ENCODE results near the gene SEMA4D. TPM values are rescaled to one million over a fixed set of nuclear protein-coding genes. Genes with fewer than 3 reads are reported as not detected.

The SEMA4D gene
- total RNA-seq, 2 donors from 2014 or later, result 42.8 to 51.0 TPM

DNA sequence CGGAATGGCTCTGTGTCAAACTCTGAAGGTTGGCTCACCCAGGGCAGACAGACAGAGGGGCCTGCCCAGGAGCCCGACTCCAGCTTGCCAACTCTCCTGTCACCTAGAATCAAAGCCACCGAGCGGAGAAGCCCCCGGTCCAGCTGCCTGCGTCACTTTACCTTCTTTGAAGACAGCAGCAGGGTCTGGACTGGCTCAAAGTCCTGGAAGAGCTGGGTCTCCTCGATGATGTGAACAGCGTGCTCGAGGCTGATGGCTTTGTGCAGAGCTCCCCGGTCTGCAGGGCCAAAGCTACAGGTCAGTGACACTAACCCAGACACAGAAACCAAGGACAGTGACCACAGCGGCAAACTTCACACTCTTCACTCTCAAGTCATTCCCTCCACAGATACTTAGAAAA, 111.7 kb downstream of the SEMA4D start:
- H3K9me3 ChIP-seq (ENCODE audit: control insufficient read depth, low read length), result no peaks in the 10 kb centered on the region
- H3K9me3 Mint-ChIP-seq, result no peaks in the 10 kb centered on the region
- no peak overlapping the region for H3K27ac Mint-ChIP-seq
- 88 to 94% methylated on average over 4 to 11 of the region's 11 CpGs for WGBS, 2 experiments (ENCODE audit: insufficient coverage in 1 of 2, insufficient read length in 1 of 2)
- no peak overlapping the region for H3K4me3 Mint-ChIP-seq
- DNase-seq, result no peak
- peaks cover 11% of the 10 kb centered on the region for H3K4me1 ChIP-seq (ENCODE audit: control insufficient read depth, insufficient read depth, low read length)
- peaks cover 10% of the 10 kb centered on the region for H3K36me3 ChIP-seq (ENCODE audit: control insufficient read depth, insufficient read depth, low read length)
- no peaks in the 10 kb centered on the region for H3K27me3 ChIP-seq (ENCODE audit: control insufficient read depth, insufficient read depth, low read length, poor library complexity, severe bottlenecking)
- H3K27me3 Mint-ChIP-seq (ENCODE audit: insufficient read depth), result no peaks in the 10 kb centered on the region
- H3K4me1 Mint-ChIP-seq, result peaks cover 11% of the 10 kb centered on the region
- H3K36me3 Mint-ChIP-seq (ENCODE audit: low read depth), result peaks cover 40% of the 10 kb centered on the region
- H3K4me3 ChIP-seq (ENCODE audit: low read length), result no peak overlapping the region
- TF ChIP-seq, protein P1, sequence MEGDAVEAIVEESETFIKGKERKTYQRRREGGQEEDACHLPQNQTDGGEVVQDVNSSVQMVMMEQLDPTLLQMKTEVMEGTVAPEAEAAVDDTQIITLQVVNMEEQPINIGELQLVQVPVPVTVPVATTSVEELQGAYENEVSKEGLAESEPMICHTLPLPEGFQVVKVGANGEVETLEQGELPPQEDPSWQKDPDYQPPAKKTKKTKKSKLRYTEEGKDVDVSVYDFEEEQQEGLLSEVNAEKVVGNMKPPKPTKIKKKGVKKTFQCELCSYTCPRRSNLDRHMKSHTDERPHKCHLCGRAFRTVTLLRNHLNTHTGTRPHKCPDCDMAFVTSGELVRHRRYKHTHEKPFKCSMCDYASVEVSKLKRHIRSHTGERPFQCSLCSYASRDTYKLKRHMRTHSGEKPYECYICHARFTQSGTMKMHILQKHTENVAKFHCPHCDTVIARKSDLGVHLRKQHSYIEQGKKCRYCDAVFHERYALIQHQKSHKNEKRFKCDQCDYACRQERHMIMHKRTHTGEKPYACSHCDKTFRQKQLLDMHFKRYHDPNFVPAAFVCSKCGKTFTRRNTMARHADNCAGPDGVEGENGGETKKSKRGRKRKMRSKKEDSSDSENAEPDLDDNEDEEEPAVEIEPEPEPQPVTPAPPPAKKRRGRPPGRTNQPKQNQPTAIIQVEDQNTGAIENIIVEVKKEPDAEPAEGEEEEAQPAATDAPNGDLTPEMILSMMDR (conservative IDR thresholded peaks at IDR 0.05), result no peak
- H3K27ac ChIP-seq (ENCODE audit: low read depth, low read length), result no peak overlapping the region
- H3K9ac ChIP-seq (ENCODE audit: extremely low read depth, low read length, poor library complexity, severe bottlenecking), result no peak overlapping the region

DNA sequence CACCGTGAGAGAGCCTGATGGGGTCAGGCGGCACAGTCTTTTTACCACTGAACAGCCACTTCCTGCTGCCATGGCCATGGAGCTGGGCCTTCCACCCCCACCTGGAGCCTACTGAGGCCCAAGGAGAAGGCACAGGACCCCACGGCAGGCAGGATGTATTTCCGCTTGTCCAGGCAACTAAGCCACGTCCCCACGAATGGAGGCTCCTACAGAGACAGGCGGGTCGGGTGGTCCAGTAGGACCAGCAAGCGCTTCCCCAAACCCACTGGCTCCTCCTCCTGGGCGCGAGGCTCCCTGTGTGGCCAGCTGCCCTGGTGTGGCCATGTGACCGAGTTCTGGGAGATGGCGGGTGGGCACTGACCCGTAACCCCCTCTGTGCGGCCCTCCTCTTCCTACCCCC, 113.1 kb downstream of the SEMA4D start:
- TF ChIP-seq, protein P1 (conservative IDR thresholded peaks at IDR 0.05), result no peak
- no peak for DNase-seq
- H3K27me3 ChIP-seq (ENCODE audit: control insufficient read depth, insufficient read depth, low read length, poor library complexity, severe bottlenecking), result no peaks in the 10 kb centered on the region
- peaks cover 2% of the 10 kb centered on the region for H3K4me1 ChIP-seq (ENCODE audit: control insufficient read depth, insufficient read depth, low read length)
- no peaks in the 10 kb centered on the region for H3K9me3 ChIP-seq (ENCODE audit: control insufficient read depth, low read length)
- WGBS, 2 experiments (ENCODE audit: insufficient coverage in 1 of 2, insufficient read length in 1 of 2), result 88 to 91% methylated on average over 13 to 15 of the region's 15 CpGs
- Mint-ChIP-seq H3K27me3 (ENCODE audit: insufficient read depth) (no peaks in the 10 kb centered on the region), H3K9me3 (no peaks in the 10 kb centered on the region), H3K36me3 (ENCODE audit: low read depth) (peaks cover 35% of the 10 kb centered on the region), H3K4me1 (no peaks in the 10 kb centered on the region), H3K27ac (no peak overlapping the region), H3K4me3 (no peak overlapping the region)
- no peak overlapping the region for H3K27ac ChIP-seq (ENCODE audit: low read depth, low read length)
- H3K9ac ChIP-seq (ENCODE audit: extremely low read depth, low read length, poor library complexity, severe bottlenecking), result no peak overlapping the region
- no peak overlapping the region for H3K4me3 ChIP-seq (ENCODE audit: low read length)
- H3K36me3 ChIP-seq (ENCODE audit: control insufficient read depth, insufficient read depth, low read length), result peaks cover 10% of the 10 kb centered on the region

DNA sequence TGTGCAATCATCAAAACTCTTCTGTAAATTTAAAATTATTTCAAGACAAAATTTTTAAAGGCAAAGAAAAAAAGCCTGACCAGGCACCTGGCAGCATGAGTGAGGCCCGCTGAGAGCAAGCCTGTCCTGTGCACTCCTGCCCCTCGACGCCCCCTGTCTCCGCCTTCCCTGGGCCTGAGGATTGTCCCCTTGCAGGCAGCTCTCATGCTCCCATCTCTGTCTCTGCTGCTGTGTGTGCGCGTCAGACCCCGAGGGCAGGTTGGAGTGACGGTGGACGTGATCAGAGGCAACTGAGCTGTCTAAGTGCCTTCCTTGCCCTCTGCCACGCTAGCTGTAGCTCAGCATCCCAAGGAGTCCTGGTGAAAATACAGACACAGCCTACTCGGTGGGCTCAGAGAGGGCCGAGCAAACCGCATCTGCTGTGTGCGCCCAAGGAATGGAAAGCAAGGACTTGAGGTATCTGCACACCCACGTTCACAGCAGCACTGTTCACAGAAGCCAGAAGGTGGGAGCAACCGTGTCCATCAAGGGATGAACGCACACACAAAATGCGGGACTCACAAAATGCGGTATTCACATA, 114.1 kb downstream of the SEMA4D start:
- Histone ChIP-seq H3K4me1 (ENCODE audit: control insufficient read depth, insufficient read depth, low read length) (no peaks in the 10 kb centered on the region), H3K9me3 (ENCODE audit: control insufficient read depth, low read length) (no peaks in the 10 kb centered on the region), H3K9ac (ENCODE audit: extremely low read depth, low read length, poor library complexity, severe bottlenecking) (no peak overlapping the region), H3K27me3 (ENCODE audit: control insufficient read depth, insufficient read depth, low read length, poor library complexity, severe bottlenecking) (no peaks in the 10 kb centered on the region), H3K4me3 (ENCODE audit: low read length) (no peak overlapping the region), H3K36me3 (ENCODE audit: control insufficient read depth, insufficient read depth, low read length) (peaks cover 10% of the 10 kb centered on the region), H3K27ac (ENCODE audit: low read depth, low read length) (no peak overlapping the region)
- TF ChIP-seq, protein P1 (conservative IDR thresholded peaks at IDR 0.05), result no peak
- no peaks in the 10 kb centered on the region for H3K4me1 Mint-ChIP-seq
- H3K27me3 Mint-ChIP-seq (ENCODE audit: insufficient read depth), result no peaks in the 10 kb centered on the region
- WGBS, 2 experiments (ENCODE audit: insufficient coverage in 1 of 2, insufficient read length in 1 of 2), result 93 to 95% methylated on average over 16 to 19 of the region's 19 CpGs
- DNase-seq, result no peak
- H3K9me3 Mint-ChIP-seq, result no peaks in the 10 kb centered on the region
- H3K4me3 Mint-ChIP-seq, result no peak overlapping the region
- H3K27ac Mint-ChIP-seq, result peak overlapping the region; percentile 80
- peaks cover 37% of the 10 kb centered on the region for H3K36me3 Mint-ChIP-seq (ENCODE audit: low read depth)

Measured in endodermal cell (in vitro differentiated cells).